ENCODE measurements around the gene SMIM27. TPM values are rescaled to one million over a fixed set of nuclear protein-coding genes. Genes with fewer than 3 reads are reported as not detected.

Gene SMIM27
- total and polyA plus RNA-seq, 2 of the 8 experiments (the other 6 are each of a cell fraction or from before 2014, with no cell fraction given), result 3.6 to 18.1 TPM

GRCh38 chr9:32518276-32518675, 33.9 kb upstream of the SMIM27 start:
- Histone ChIP-seq H3K56ac (replicated peaks; ENCODE audit: insufficient read length, low read depth, low read length) (no peak overlapping the region), H3K4me1 (replicated peaks in 1 of 4; ENCODE audit: control insufficient read depth in 3 of 4, insufficient read depth in 4 of 4, low read length in 3 of 4) (no peaks in the 10 kb centered on the region), H3K18ac (ENCODE audit: extremely low read depth, low read length) (no peak overlapping the region), H3K4me3 (ENCODE audit: extremely low read depth in 1 of 4, insufficient read depth in 2 of 4, low read depth in 3 of 4, low read length in 4 of 4) (no peak overlapping the region), H3K23ac (ENCODE audit: insufficient read length) (no peak overlapping the region), H2AK5ac (ENCODE audit: low read depth, low read length) (no peak overlapping the region), H2AFZ (ENCODE audit: low read length) (no peak overlapping the region), H3K14ac (ENCODE audit: insufficient read length) (no peak overlapping the region), H3K9me3 (ENCODE audit: insufficient read depth in 2 of 2, low read depth in 1 of 2, low read length in 1 of 2) (peaks cover 30 to 35% of the 10 kb centered on the region in 2 experiments), H2BK15ac (ENCODE audit: low read length) (no peak overlapping the region), H3K36me3 (ENCODE audit: control insufficient read depth in 2 of 4, insufficient read depth in 4 of 4, low read length in 3 of 4) (peaks cover 0 to 17% (median 5%) of the 10 kb centered on the region in 4 experiments; a peak in 3 of 8 replicates), H2BK120ac (replicated peaks; ENCODE audit: low read depth, low read length) (no peak overlapping the region), H2BK12ac (ENCODE audit: low read depth, low read length) (no peak overlapping the region), H3K4me2 (ENCODE audit: insufficient read depth in 1 of 2, low read depth in 2 of 2, low read length in 2 of 2) (no peak overlapping the region), H3K4ac (replicated peaks; ENCODE audit: insufficient read length, low read depth, low read length) (no peak overlapping the region), H3K23me2 (ENCODE audit: low read depth, low read length) (no peaks in the 10 kb centered on the region), H2BK20ac (ENCODE audit: low read length) (no peak overlapping the region), H3K27ac (ENCODE audit: low read depth, low read length) (no peak overlapping the region), H3K79me2 (ENCODE audit: control insufficient read depth in 1 of 2, insufficient read depth in 2 of 2, low read length in 2 of 2) (0 out of 4 replicates have a peak, but pooled peaks cover 0 to 3% of the 10 kb centered on the region in 2 experiments), H4K20me1 (replicated peaks in 1 of 2; ENCODE audit: control insufficient read depth in 1 of 2, insufficient read depth in 2 of 2, low read length in 2 of 2) (no peaks in the 10 kb centered on the region), H4K5ac (ENCODE audit: insufficient read length, low read depth, low read length) (no peak overlapping the region), H4K91ac (replicated peaks; ENCODE audit: insufficient read length, low read length) (no peak overlapping the region), H3K9ac (replicated peaks in 1 of 4; ENCODE audit: extremely low read depth in 1 of 4, low read depth in 3 of 4, low read length in 3 of 4) (no peak overlapping the region), H2BK5ac (ENCODE audit: low read depth, low read length) (no peak overlapping the region), H3K27me3 (replicated peaks in 1 of 4; ENCODE audit: control insufficient read depth in 3 of 4, extremely low read depth in 1 of 4, insufficient read depth in 3 of 4, low read length in 3 of 4) (no peaks in the 10 kb centered on the region), H3K79me1 (ENCODE audit: low read depth, low read length) (no peaks in the 10 kb centered on the region), H4K8ac (ENCODE audit: extremely low read depth, insufficient read depth, low read length) (no peak overlapping the region)
- TF ChIP-seq TBP (IDR thresholded peaks at IDR 0.05; ENCODE audit: low read depth, low read length), result no peak
- no peak for TF ChIP-seq RAD21 (IDR thresholded peaks at IDR 0.05 in 1 of 2, conservative IDR thresholded peaks at IDR 0.05 in 1 of 2; ENCODE audit: low read depth in 2 of 2, low read length in 2 of 2)
- TF ChIP-seq POLR2AphosphoS5 (IDR thresholded peaks at IDR 0.05; ENCODE audit: low read depth, low read length), result no peak
- TF ChIP-seq BCL11A (IDR thresholded peaks at IDR 0.05; ENCODE audit: low read depth in 2 of 2, low read length in 2 of 2), result no peak
- no peak for TF ChIP-seq CBX5 (IDR thresholded peaks at IDR 0.05; ENCODE audit: low read depth, low read length)
- no peak for TF ChIP-seq CTBP2 (IDR thresholded peaks at IDR 0.05; ENCODE audit: borderline replicate concordance, insufficient read depth, insufficient read length, low read length)
- TF ChIP-seq MAX (IDR thresholded peaks at IDR 0.05), result no peak
- TF ChIP-seq E2F6 (IDR thresholded peaks at IDR 0.05), result no peak
- TF ChIP-seq GABPA (IDR thresholded peaks at IDR 0.05; ENCODE audit: borderline replicate concordance, insufficient read depth, low read length), result no peak
- no peak for TF ChIP-seq USF2 (IDR thresholded peaks at IDR 0.05; ENCODE audit: low read length)
- no peak for FAIRE-seq
- ChIA-PET POLR2A (ENCODE audit: partially characterized antibody) (no interaction called here), CTCF (ENCODE audit: partially characterized antibody) (interaction anchor here (1.0 kb wide), 1 partner anchor 119 kb away, joined by 3 read pairs; no protein-coding TSS in a partner anchor)
- 75% methylated on average over 1 of the region's 1 CpG; no CpG with 5 or more reads in 1 of the 2 experiments for WGBS, 2 experiments (ENCODE audit: extremely low coverage in 1 of 2, insufficient coverage in 1 of 2, insufficient read length in 1 of 2, insufficient replicate concordance in 2 of 2, low coverage in 1 of 2, low lambda C conversion rate in 2 of 2, missing lambda C conversion rate in 1 of 2)
- no peak for DNase-seq (ENCODE audit: low read depth in 1 of 2, low spot score in 2 of 2)

Measured in H1 (cell line).